IMR-90 (cell line): ENCODE measurements around the gene ZNF132. TPM values are rescaled to one million over a fixed set of nuclear protein-coding genes. Genes with fewer than 3 reads are reported as not detected.

Experiments
- ATAC-seq: fragments of 200-7000 bp; cut with Tn5 transposase; 2 replicates; pipeline ENCODE4 v1.9.1; 2020; ENCODE audit warnings: low read depth, mild to moderate bottlenecking, moderate library complexity
- BruUV-seq: library from RNA; stranded (reverse); fragments of 400-500 nt; replicated peaks from 2 replicates; lab custom pipeline; 2021; lab: Mats Ljungman, UMichigan
- CTCF ChIA-PET: fragments of 300-600 bp; formaldehyde crosslinking; extraction: SDS; loops from one replicate; lab custom pipeline; 2021; ENCODE audit warnings: antibody characterized with exemption; lab: Yijun Ruan, JAX
- POLR2A ChIA-PET: fragments of 300-600 bp; sonication (Branson Sonifier 250); formaldehyde crosslinking; loops from one replicate; lab custom pipeline; 2022; ENCODE audit warnings: antibody characterized with exemption; ENCODE audit not compliant: unreplicated experiment; lab: Charles Lee
- DNase-seq: peaks from one replicate; pipeline ENCODE4 v3.0.0; 2013
- H2AFZ ChIP-seq: replicated peaks from 2 replicates; pipeline ENCODE3; 2013; ENCODE audit warnings: low read length, mild to moderate bottlenecking; ENCODE audit not compliant: poor library complexity
- H2AK5ac ChIP-seq: 2 replicates; pipeline ENCODE4 v1.6.1; 2013; ENCODE audit warnings: low read depth, low read length, inconsistent platforms
- H2AK9ac ChIP-seq: replicated peaks from 2 replicates; pipeline ENCODE3; 2013; ENCODE audit warnings: mild to moderate bottlenecking, low read depth, low read length, moderate library complexity; ENCODE audit not compliant: poor library complexity
- H2BK120ac ChIP-seq: 2 replicates; pipeline ENCODE4 v1.6.1; 2013; ENCODE audit warnings: low read depth, low read length, inconsistent platforms
- H2BK15ac ChIP-seq: 3 replicates; pipeline ENCODE4 v1.6.1; 2013; ENCODE audit warnings: low read depth, low read length, inconsistent platforms
- H2BK20ac ChIP-seq: 2 replicates; pipeline ENCODE4 v1.6.1; 2013; ENCODE audit warnings: low read depth, mild to moderate bottlenecking, inconsistent platforms, low read length, moderate library complexity
- H2BK5ac ChIP-seq: 2 replicates; pipeline ENCODE4 v1.6.1; 2013; ENCODE audit warnings: mild to moderate bottlenecking, low read depth, low read length, inconsistent platforms; ENCODE audit not compliant: poor library complexity, severe bottlenecking
- H3K14ac ChIP-seq: replicated peaks from 2 replicates; pipeline ENCODE4 v1.6.1; 2013; ENCODE audit warnings: low read depth, low read length, inconsistent platforms
- H3K18ac ChIP-seq: 2 replicates; pipeline ENCODE4 v1.6.1; 2013; ENCODE audit warnings: low read depth, low read length, control low read depth
- H3K23ac ChIP-seq: 2 replicates; pipeline ENCODE4 v1.6.1; 2013; ENCODE audit warnings: low read depth, low read length, inconsistent platforms
- H3K27ac ChIP-seq: 2 replicates; pipeline ENCODE4 v1.5.1; 2013; ENCODE audit warnings: mild to moderate bottlenecking, control low read depth, low read length; ENCODE audit not compliant: insufficient read depth
- H3K27me3 ChIP-seq: 2 replicates; pipeline ENCODE4 v1.6.1; 2013; ENCODE audit warnings: low read length; ENCODE audit not compliant: control insufficient read depth, insufficient read depth
- H3K36me3 ChIP-seq: 2 replicates; pipeline ENCODE4 v1.6.1; 2013; ENCODE audit warnings: low read length, mixed read lengths; ENCODE audit not compliant: control insufficient read depth, insufficient read depth
- H3K4ac ChIP-seq: 2 replicates; pipeline ENCODE4 v1.6.1; 2013; ENCODE audit warnings: low read depth, low read length, inconsistent platforms
- H3K4me1 ChIP-seq: 2 replicates; pipeline ENCODE4 v1.6.1; 2013; ENCODE audit warnings: low read length, mixed read lengths; ENCODE audit not compliant: control insufficient read depth, insufficient read depth
- H3K4me2 ChIP-seq: 2 replicates; pipeline ENCODE4 v1.6.1; 2013; ENCODE audit warnings: low read depth, mild to moderate bottlenecking, control low read depth, low read length, moderate library complexity
- H3K4me3 ChIP-seq: 2 replicates; pipeline ENCODE4 v1.5.1; 2013; ENCODE audit warnings: low read depth, mild to moderate bottlenecking, control low read depth, low read length, moderate library complexity; ENCODE audit not compliant: insufficient read depth
- H3K56ac ChIP-seq: 2 replicates; pipeline ENCODE4 v1.6.1; 2013; ENCODE audit warnings: low read length, inconsistent platforms; ENCODE audit not compliant: insufficient read depth; ENCODE audit errors: extremely low read depth
- H3K79me1 ChIP-seq, 2 experiments: 2 replicates each; pipeline ENCODE4 v1.6.1; 2013; ENCODE audit warnings: low read length in 2 of 2, inconsistent platforms in 1 of 2, low read depth in 1 of 2
- H3K9ac ChIP-seq: 2 replicates; pipeline ENCODE4 v1.6.1; 2013; ENCODE audit warnings: low read depth, low read length, control low read depth
- H3K9me1 ChIP-seq: 2 replicates; pipeline ENCODE4 v1.6.1; 2013; ENCODE audit warnings: low read length, inconsistent platforms; ENCODE audit not compliant: insufficient read depth
- H3K9me3 ChIP-seq: 2 replicates; pipeline ENCODE4 v1.6.1; 2013; ENCODE audit warnings: low read length; ENCODE audit not compliant: control insufficient read depth, insufficient read depth
- H4K20me1 ChIP-seq: 2 replicates; pipeline ENCODE4 v1.6.1; 2013; ENCODE audit warnings: low read length, inconsistent platforms; ENCODE audit not compliant: insufficient read depth
- H4K5ac ChIP-seq: 2 replicates; pipeline ENCODE4 v1.6.1; 2013; ENCODE audit warnings: mild to moderate bottlenecking, low read depth, low read length, control low read depth
- H4K8ac ChIP-seq, 2 experiments: 2 replicates each; pipeline ENCODE4 v1.6.1; 2013; ENCODE audit warnings: low read depth in 2 of 2, low read length in 2 of 2, control low read depth in 1 of 2, inconsistent platforms in 1 of 2
- H4K91ac ChIP-seq: 2 replicates; pipeline ENCODE4 v1.6.1; 2013; ENCODE audit warnings: low read depth, low read length, inconsistent platforms; ENCODE audit not compliant: insufficient read depth
- CEBPB ChIP-seq: IDR thresholded peaks from 2 replicates; pipeline ENCODE4 v1.6.1; 2012; ENCODE audit warnings: low read depth, low read length, improper control_type of control experiment
- CHD1 ChIP-seq: IDR thresholded peaks from 2 replicates; pipeline ENCODE4 v1.6.1; 2012; ENCODE audit warnings: low read depth, low read length, improper control_type of control experiment
- FOS ChIP-seq: fragments of 150-350 bp; IDR thresholded peaks from 2 replicates; pipeline ENCODE4 v1.6.1; 2016; ENCODE audit warnings: low read depth, low read length
- MAFK ChIP-seq: IDR thresholded peaks from 2 replicates; pipeline ENCODE4 v1.6.1; 2012; ENCODE audit warnings: low read depth, low read length, improper control_type of control experiment
- NFE2L2 ChIP-seq: fragments of 150-350 bp; IDR thresholded peaks from 2 replicates; pipeline ENCODE4 v1.6.1; 2016; ENCODE audit warnings: low read depth, mild to moderate bottlenecking, low read length
- RAD21 ChIP-seq: IDR thresholded peaks from 2 replicates; pipeline ENCODE4 v1.6.1; 2012; ENCODE audit warnings: low read length, improper control_type of control experiment
- RCOR1 ChIP-seq: IDR thresholded peaks from 2 replicates; pipeline ENCODE4 v1.6.1; 2012; ENCODE audit warnings: mild to moderate bottlenecking, low read length, improper control_type of control experiment; ENCODE audit not compliant: insufficient replicate concordance
- RFX5 ChIP-seq: IDR thresholded peaks from 2 replicates; pipeline ENCODE4 v1.8.0; 2012; ENCODE audit warnings: low read depth, mild to moderate bottlenecking, low read length, moderate library complexity
- SMC3 ChIP-seq: fragments of 150-350 bp; IDR thresholded peaks from 2 replicates; pipeline ENCODE4 v1.6.1; 2016; ENCODE audit warnings: low read depth, mild to moderate bottlenecking, antibody characterized with exemption, low read length, moderate library complexity
- WGBS, 2 experiments: methylation state at CpG; one replicate each; pipeline versions ENCODE4 v1.1.5 to v1.1.7; 2013; ENCODE audit warnings: missing lambda C conversion rate in 2 of 2; ENCODE audit not compliant: insufficient read length in 1 of 2; ENCODE audit errors: extremely low coverage in 2 of 2; 5-methylcytosine and 5-hydroxymethylcytosine counted together
- dilution Hi-C: fragments of 300-500 bp; cut with HindIII; formaldehyde crosslinking; loops from one replicate; pipeline ENCODE4 v1.14.3; 2018; ENCODE audit warnings: low sequenced_read_pairs; ENCODE audit not compliant: unreplicated experiment
- in situ Hi-C: fragments of 300-500 bp; cut with MboI; formaldehyde crosslinking; loops from 3 replicates; pipeline ENCODE4 v1.14.3; 2019; ENCODE audit warnings: low sequenced_read_pairs, inconsistent platforms, mixed read lengths
- intact Hi-C: fragments of 100-400 bp; cut with micrococcal nuclease; formaldehyde crosslinking; loops from 2 replicates; pipeline ENCODE4 v1.10.0; 2022
- polyA plus RNA-seq, 3 experiments: library from polyadenylated mRNA; depleted of rRNA; stranded (reverse); fragments of >200 nt; gene quantifications; 2 replicates each; pipeline ENCODE4 v1.2.3, GENCODE V29; 2012; ENCODE audit warnings: low replicate concordance in 1 of 3
- total RNA-seq: library from RNA; depleted of rRNA; stranded (reverse); fragments of >200 nt; gene quantifications from 2 replicates; pipeline ENCODE4 v1.2.3, GENCODE V29; 2012
- TF ChIP-seq, protein P1 (sequence below): fragments of 150-350 bp; IDR thresholded peaks from 2 replicates; pipeline ENCODE4 v1.6.1; 2017; ENCODE audit warnings: mild to moderate bottlenecking, antibody characterized with exemption, low read length, low read depth

The ZNF132 gene
- total and polyA plus RNA-seq, 2 of the 4 experiments (the other 2 are of a cell fraction) = 2.4 to 13.6 TPM

DNA sequence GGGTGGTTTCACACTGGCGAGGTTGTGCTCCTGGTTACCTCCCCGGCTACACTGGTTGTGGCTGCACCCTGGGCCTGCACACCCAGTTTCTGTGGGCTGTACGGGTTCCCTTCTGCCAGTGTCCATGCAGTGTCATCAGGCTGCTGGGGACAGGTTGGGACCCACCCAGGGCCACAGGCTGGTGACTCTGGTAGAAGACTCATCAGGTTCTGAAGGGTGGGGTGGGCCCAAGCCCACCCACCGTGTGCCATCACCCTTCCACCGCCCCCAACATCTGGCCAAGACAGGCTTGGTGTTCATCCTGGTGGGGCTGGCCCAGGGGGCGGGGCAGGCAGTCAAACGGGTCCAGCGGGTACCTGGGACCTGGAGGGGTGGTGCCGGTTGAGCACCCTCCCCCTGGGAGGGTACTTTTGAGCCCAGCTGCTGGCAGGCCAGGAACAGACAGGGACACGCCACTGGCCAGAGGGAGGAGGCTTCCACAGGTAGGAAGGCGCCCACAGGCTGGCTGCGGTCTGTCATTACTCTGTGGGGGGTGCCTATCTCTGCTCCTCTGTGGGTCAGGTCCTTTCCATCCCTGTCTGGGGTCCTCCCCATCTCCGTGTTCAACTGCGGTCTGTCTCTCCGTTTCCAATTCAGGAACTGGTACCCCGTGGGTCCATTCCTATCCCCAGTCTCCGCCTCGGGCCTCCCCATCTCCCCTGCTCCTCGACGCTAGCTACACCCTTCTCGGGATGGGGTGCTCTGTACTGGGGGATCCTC is 44.6 kb downstream of the ZNF132 start, which contains the start of gene RNF225:
Gene RNF225, plus strand, starts transcription at position 437 of the 759 bp plus-strand sequence. CDS start 434 bp downstream, outside the sequence.
- Histone ChIP-seq H3K56ac (no peak within 1 kb of the TSS), H3K9me3 (no peaks in the 10 kb centered on the region), H3K4ac (no peak within 1 kb of the TSS), H2BK5ac (no peak within 1 kb of the TSS), H3K4me1 (peaks cover 2% of the 10 kb centered on the region; the same call in 1 of the 2 replicates), H3K18ac (no peak within 1 kb of the TSS), H3K23ac (no peak within 1 kb of the TSS), H2BK20ac (no peak within 1 kb of the TSS), H3K36me3 (peaks cover 26% of the 10 kb centered on the region), H2BK15ac (no peak within 1 kb of the TSS), H3K4me2 (no peak within 1 kb of the TSS), H3K27me3 (no peaks in the 10 kb centered on the region), H4K5ac (no peak within 1 kb of the TSS), H3K27ac (no peak within 1 kb of the TSS), H3K14ac (no peak within 1 kb of the TSS), H3K4me3 (no peak within 1 kb of the TSS), H3K9ac (no peak within 1 kb of the TSS), H2AK5ac (no peak within 1 kb of the TSS), H4K91ac (no peak within 1 kb of the TSS), H3K9me1 (no peaks in the 10 kb centered on the region), H2BK120ac (no peak within 1 kb of the TSS), H2AFZ (peak within 1 kb of the TSS; percentile 61), H2AK9ac (peak within 1 kb of the TSS; percentile 65), H4K20me1 (peaks cover 36% of the 10 kb centered on the region), H3K79me1 (peaks cover 9 to 40% of the 10 kb centered on the region in 2 experiments), H4K8ac (no peak within 1 kb of the TSS)
- 38% methylated on average over 6 of the region's 21 CpGs; no CpG with 5 or more reads in 1 of the 2 experiments for WGBS, 2 experiments
- no TSS peak for BruUV-seq
- dilution Hi-C loops = no loop called here
- in situ Hi-C loops = no loop called here
- ChIA-PET POLR2A (no interaction called here), CTCF (no interaction called here)
- TF ChIP-seq SMC3 (no peak), RFX5 (no peak), CHD1 (no peak), CEBPB (no peak), MAFK (no peak), RAD21 (no peak), NFE2L2 (no peak), RCOR1 (no peak), FOS (no peak)
- TF ChIP-seq, protein P1, sequence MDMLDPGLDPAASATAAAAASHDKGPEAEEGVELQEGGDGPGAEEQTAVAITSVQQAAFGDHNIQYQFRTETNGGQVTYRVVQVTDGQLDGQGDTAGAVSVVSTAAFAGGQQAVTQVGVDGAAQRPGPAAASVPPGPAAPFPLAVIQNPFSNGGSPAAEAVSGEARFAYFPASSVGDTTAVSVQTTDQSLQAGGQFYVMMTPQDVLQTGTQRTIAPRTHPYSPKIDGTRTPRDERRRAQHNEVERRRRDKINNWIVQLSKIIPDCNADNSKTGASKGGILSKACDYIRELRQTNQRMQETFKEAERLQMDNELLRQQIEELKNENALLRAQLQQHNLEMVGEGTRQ = no peak
- intact Hi-C loops = no loop called here
- DNase-seq (no peak), ATAC-seq (peak; percentile 18)
